Dermis blood vessel endothelial cell (primary cell): ENCODE results near the gene PAPPA. TPM values are rescaled to one million over a fixed set of nuclear protein-coding genes. Genes with fewer than 3 reads are reported as not detected.

ENCODE experiments used
- DNase-seq: peaks from one replicate; pipeline ENCODE4 v3.0.0; 2010
- total RNA-seq: library from RNA; depleted of rRNA; stranded (reverse); fragments of >200 nt; gene quantifications from 2 replicates; pipeline ENCODE4 v1.2.3, GENCODE V29; 2014

The PAPPA gene
- 0.19 and 0.34 TPM in 2 replicates for total RNA-seq

DNA sequence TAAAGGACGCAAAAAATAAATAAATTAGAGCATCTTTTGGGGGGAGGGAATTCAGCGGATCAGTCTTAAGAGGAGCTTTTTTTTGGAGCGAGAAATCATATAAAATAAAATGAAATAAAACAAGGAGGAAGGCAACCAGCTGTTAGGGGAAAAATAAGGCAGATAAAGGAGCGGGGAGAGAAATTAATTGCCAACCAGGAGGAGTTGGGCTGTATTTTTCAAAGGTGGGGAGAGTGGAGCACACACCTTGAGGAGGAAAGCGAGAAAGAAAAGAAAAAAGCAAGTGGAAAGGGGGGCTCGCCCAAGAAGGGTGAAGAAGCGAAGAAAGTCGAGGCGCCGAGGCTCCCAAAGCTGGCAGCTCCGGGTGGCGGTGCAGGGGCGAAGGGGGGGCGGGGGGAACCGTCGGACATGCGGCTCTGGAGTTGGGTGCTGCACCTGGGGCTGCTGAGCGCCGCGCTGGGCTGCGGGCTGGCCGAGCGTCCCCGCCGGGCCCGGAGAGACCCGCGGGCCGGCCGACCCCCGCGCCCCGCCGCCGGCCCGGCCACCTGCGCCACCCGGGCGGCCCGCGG is at the start of gene PAPPA:
PAPPA (plus strand) TSS at position 27 of the 569 bp plus-strand sequence; CDS start at position 409, 382 bp downstream.
- no peak for DNase-seq

DNA sequence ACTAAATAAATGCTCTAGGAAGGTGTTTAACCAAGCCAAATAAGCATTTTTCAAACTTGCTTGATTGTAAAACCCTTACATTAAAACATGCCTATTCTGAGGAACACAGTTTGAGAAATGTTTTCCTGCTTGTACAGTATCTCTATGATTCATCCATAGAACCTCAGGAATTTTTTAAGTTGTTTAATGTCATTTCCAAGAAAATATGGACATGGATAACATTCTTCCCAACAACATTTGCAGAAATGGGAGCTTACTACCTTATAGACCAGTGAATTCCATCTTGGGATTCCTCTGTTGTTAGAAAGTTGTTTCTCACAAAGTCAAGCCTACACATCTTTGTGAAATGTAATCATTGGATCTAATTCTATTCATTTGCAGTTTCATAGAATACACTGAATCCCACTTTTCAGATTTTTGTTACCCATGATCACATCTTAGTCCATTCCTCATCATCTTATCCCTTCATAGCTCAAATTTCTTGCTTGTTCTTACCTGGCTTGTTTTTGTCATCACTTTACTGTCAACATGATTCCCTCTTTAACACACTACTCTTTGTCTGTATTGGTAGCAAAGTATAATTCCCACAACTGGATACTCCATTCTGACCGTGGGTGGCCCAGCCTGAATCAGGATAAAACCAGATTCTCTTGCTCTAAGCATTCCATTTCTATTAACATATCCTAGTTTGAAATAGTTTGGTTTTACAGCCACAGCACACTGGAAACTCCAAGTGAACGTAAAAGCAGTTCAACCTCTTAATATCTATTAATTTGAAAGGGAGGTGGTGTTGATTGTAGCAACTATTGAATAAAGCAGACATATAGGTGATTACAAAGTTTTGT is 49.4 kb upstream of the PAPPA start:
- no peak for DNase-seq

DNA sequence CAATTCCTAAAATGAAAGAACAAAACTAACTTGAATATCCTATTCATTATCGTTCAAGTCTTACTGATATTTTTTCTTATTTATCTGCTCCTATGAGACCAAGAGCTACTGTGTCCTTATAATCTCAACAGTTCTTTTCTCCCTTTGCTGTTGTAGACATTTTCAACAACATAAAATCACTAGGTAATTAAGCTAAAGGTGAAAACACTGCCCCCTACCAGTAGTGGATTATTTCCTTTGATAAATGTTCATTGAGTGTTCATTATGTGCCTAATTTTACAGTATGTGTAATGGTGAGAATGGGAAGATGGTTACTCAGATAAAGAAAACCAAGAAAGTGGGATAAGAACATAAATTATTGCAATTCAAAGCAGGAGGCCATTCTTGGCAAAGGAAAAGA is 41.4 kb upstream of the PAPPA start:
- DNase-seq = no peak

GRCh38 chr9:116115761-116116353 is 37.7 kb upstream of the PAPPA start:
- DNase-seq = no peak

DNA sequence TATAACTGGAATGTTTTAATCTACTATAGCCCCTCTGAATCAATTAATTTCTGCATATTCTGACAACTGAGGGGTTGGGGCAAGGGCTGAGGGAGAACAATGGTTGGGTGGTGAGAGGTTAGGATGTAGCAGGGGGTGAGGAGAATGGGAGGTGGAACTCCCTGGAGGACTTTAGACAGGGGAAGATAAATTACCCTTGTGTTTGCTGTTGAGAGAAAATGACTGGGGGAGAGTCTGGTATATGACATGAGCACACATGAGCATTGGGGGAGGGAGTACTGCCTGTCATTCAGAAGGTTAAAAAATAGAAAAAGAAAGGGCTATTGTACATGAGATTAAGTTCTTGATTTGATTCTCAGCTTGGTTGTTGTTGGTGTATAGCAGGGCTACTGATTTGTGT is 37.2 kb upstream of the PAPPA start:
- DNase-seq = no peak

DNA sequence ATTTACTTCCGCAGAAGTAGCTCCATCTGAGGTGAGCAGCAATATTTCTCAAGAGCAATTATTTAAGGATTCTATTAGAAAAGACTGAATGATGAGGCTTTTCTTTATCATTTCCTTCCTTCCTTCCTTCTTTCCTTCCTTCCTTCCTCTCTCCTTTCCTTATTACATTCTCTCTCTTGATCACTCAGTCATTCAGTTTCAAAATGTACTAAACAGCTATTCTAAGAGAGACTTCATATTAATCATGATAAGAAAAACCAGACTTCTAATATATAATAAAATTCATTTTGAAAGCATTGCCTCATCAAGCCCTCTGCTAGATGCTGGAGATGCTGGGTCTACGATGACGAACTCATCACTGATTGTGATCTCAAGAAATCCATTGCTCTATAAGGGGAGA is 30.4 kb upstream of the PAPPA start:
- no peak for DNase-seq

DNA sequence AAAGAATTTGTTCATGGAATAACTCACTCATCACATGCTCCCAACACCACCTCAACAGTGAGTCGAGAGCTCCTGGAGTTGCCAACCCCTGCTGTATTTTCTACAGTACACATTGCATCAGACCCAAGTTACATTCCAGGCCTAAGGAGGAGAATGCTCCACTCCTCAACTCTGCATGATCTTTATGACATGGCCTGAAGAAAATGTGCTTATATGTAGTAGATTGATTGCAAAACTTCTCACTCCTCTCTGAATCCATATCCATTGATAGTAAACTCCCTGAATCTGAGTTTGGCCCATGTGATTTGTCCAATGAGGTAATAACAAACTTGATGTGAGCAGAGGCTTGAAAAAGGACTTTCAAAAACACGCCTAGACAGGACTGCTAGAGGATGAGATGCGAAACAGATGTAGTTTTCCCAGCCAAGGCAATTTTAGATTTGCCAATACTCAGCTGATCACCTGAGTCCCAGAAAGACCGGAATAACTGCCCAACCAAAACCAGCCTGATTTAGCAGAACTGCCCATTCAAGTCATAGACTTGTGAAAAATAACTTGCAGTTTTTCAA is 29.0 kb upstream of the PAPPA start:
- DNase-seq = no peak

- DNase-seq = no peak
These were observed 20.4 kb upstream of the PAPPA start for GRCh38 chr9:116133163-116133562.

- no peak for DNase-seq
These were observed 18.6 kb upstream of the PAPPA start for GRCh38 chr9:116134975-116135374.

- DNase-seq = no peak
These were observed 16.6 kb upstream of the PAPPA start for GRCh38 chr9:116137010-116137409.

DNA sequence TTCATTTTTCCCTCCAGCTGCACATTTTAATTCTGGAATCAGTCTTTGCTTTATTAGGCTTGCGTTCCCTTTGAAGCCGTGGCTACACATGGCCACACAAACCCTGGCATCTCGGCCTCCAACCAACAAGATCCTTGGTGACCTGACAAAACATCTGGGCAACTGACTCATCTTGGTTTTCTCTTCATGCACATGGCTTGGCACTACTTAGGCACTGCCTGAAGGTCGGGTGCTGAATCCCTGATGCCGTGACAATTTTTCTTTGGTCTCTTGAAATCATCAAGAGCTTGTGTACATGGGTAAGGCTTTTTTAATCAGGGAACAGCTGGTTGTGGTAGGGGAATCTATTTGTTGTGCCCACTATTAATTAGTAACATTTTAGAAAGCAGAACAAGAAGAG is 16.0 kb upstream of the PAPPA start:
- DNase-seq = no peak

DNA sequence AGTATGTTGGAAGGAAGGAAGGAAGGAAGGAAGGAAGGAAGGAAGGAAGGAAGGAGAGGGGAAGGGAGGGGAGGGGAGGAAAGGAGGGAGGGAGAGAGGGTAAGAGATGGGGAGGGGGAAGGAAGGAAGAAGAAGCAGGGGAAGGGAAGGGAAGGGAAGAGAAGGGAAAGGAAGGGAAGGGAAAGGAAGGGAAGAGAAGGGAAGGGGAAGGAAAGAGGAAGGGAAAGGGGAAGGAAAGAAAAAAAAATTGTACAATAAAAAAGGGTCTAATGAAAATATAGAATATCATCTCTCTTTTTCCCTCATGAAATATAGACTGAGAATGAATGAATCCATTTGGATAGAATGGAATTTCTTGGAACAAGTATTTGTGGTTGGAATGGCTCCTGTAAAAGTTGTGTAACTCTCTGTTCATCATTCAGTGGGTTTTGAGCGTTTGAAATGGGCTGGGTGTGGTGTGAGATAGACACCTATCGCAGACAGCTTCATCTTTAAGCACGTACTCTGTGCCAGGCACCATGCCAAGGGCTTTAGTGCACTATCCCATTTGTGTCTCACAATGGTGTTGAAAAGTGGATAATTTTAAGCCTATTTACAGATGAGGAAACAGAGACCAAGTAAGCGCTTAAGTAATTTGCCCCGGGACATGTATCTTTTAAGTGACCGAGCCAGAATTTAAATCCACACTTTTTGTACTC is 11.6 kb upstream of the PAPPA start:
- no peak for DNase-seq

DNA sequence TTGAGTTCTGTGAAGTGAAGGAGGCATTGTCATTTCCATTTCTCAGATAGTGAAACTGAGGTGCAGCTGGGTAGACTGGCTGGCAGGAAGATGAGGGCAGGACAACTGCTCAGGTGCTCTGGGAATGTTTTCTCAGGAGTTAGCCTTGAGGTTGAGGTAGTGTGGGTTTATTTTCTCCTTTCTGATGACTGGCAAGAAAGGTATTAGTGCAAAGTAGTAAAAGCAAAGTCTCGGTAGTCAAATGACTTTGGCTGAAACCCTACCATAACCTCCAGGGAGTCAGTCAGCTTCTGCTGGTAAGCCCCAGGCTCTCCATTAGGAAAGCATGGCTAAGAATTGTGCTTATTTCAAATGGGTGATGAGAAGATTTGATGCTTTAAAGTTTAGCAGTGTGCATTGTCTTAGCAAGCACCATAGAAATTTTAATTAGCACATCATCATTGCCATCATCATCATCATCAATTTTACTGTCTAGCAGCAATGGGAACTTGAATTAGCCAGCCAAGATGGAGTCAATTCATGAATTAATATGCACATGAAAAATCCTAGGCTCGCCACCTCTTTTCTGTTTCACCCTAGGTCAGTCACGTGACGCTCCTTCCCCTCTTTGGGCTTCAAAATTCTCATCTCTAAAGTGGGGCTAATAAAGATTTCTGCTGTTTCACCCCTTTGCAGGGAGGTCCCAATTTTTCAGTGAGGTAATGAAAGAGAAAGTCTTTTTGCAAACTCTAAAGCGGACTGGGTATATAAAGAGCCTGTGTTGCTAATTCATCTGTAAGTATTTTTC is 10.7 kb upstream of the PAPPA start:
- no peak for DNase-seq

- no peak for DNase-seq
These were observed 9.6 kb upstream of the PAPPA start for GRCh38 chr9:116144038-116144437.

DNA sequence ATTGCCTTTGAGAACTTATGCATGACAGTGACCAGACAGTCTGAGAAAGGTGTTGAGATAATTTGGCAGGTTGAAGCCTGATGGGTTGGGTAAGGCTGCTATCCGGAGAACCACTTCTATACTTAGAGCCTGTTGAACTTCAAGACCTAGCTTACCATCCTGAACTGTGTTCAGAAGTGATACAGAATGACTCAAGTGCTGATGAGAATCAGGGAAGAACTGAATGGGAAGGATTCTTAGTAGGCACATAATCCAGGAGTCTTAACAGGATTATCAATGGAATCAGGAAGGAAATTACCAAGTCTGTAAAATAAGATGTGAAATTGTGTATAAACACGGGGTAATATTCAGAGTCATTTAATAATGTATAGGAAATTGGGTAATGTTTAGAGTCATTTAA is 9.0 kb upstream of the PAPPA start:
- DNase-seq = no peak

- no peak for DNase-seq
These were observed 8.6 kb upstream of the PAPPA start for GRCh38 chr9:116145036-116145435.

DNA sequence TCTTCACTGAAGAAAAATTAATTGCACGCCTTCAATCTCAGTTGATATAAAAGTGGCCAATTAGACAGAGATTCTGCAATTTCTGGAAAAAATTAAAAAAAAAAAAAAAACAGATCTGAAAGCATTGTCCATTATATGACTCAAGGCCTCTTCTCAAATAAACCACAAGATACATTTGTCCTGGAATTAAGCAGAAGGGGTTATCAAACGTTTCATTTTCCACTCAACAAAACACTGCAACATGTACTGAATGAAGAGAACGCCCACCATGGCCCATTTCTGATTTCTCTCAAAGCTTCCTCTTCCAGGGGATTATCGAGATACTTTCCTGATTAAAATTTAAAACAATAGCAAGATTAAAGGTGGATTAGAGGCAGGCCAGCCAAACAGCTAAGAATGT is 5.8 kb upstream of the PAPPA start:
- DNase-seq = no peak

- peak; percentile 22 for DNase-seq
These were observed 3.7 kb upstream of the PAPPA start for GRCh38 chr9:116149844-116150243.

DNA sequence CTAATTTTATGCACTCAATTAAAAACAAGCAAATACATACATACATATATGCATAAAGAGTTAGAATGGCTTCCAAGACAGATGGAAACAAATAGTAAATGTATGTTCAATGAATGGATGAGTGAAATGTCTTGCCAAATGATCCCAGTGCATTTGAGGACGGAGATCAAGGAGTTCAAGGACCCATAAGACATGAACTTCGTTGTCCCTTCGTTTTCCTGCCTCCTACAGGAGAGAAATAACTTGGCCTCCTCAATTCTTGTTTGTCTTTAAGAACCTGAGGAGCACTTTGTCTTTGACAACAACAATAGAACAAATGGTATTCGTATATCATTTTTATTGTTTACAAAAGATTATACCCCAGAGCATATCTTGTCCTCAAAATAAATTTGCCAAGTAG is 2.4 kb upstream of the PAPPA start:
- DNase-seq = no peak

- DNase-seq = peak; percentile 49
These were observed 1.6 kb upstream of the PAPPA start for GRCh38 chr9:116151966-116152381.

- DNase-seq = peak; percentile 36
These were observed 1.2 kb upstream of the PAPPA start for GRCh38 chr9:116152390-116152789.
